Mammary epithelial cell (primary cell): ENCODE data around the gene LAMP1.

ENCODE experiments used
- EZH2 ChIP-seq: IDR thresholded peaks from 2 replicates; pipeline ENCODE4 v1.6.1; 2012; ENCODE audit warnings: low read length, inconsistent platforms, borderline replicate concordance
- TF ChIP-seq, protein P1 (sequence below), 2 donors: IDR thresholded peaks in 1 of 2; conservative IDR thresholded peaks in 1 of 2; 2 replicates each; pipeline ENCODE4 v1.5.1; 2011 to 2012; ENCODE audit warnings: inconsistent platforms in 2 of 2, low read length in 2 of 2, mild to moderate bottlenecking in 2 of 2, control low read depth in 1 of 2, low read depth in 1 of 2; ENCODE audit not compliant: insufficient read depth in 1 of 2; ENCODE audit errors: extremely low read depth in 1 of 2

DNA sequence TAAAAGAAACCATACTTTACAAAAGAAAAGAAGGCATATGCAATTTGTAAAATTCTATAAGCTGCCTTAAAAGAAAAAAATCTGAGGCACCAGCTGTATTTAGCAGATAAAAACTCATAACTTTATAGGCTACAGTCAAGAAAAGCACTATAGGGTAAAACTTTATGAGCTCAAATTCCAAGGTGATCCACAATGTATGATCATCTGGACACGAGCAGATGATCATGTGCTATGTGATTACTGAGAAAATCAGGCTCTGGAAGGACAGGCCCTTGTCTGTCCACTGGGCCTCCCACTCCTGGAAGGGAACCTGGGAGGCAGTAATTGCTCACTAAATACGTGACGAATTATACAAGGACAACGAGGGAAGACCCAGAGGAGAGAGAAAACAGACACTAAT, 59.6 kb downstream of the LAMP1 start:
- TF ChIP-seq, protein P1, sequence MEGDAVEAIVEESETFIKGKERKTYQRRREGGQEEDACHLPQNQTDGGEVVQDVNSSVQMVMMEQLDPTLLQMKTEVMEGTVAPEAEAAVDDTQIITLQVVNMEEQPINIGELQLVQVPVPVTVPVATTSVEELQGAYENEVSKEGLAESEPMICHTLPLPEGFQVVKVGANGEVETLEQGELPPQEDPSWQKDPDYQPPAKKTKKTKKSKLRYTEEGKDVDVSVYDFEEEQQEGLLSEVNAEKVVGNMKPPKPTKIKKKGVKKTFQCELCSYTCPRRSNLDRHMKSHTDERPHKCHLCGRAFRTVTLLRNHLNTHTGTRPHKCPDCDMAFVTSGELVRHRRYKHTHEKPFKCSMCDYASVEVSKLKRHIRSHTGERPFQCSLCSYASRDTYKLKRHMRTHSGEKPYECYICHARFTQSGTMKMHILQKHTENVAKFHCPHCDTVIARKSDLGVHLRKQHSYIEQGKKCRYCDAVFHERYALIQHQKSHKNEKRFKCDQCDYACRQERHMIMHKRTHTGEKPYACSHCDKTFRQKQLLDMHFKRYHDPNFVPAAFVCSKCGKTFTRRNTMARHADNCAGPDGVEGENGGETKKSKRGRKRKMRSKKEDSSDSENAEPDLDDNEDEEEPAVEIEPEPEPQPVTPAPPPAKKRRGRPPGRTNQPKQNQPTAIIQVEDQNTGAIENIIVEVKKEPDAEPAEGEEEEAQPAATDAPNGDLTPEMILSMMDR (conservative IDR thresholded peaks at IDR 0.05 in 1 of 2, IDR thresholded peaks at IDR 0.05 in 1 of 2; ENCODE audit: extremely low read depth in 1 of 2, insufficient read depth in 1 of 2, low read depth in 1 of 2, low read length in 2 of 2): no peak
- TF ChIP-seq EZH2: no peak
